ENCODE results near the gene TRIM74. TPM values are rescaled to one million over a fixed set of nuclear protein-coding genes. Genes with fewer than 3 reads are reported as not detected.
"Not testable (repeated sequence)": the region's sequence is repeated elsewhere in the genome, so short reads cannot be mapped to it uniquely, and the experiment has no call there.

Gene TRIM74
- total RNA-seq, 1 donor from 2014 or later, result 2.6 TPM

DNA sequence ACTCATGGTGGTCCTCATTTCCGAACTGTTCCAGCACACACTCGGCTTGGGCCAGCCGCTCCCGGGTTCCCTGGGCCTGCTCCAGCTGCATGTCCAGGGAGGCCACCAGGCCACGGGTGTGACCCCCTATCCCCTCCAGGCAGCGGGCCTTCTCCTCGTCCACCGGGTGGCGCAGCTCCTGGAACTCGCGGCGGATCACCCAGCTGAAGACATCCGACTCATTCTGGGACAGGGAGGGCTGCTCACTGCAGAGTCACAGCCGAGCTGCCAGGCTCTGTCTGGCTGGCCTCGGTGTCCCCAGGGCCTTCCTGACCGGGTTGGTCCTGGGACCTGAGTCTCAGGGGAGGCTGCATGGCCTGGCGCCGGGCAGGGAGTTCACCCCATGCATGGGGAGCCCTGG, 9.2 kb downstream of the TRIM74 start:
- intact Hi-C loops (cut with micrococcal nuclease), result not testable (repeated sequence)

GRCh38 chr7:72954563-72955198, 14.6 kb downstream of the TRIM74 start:
- intact Hi-C loops (cut with micrococcal nuclease), result not testable (repeated sequence)

- intact Hi-C loops (cut with micrococcal nuclease), result not testable (repeated sequence)
These were observed 15.2 kb downstream of the TRIM74 start for GRCh38 chr7:72953901-72954562.

- intact Hi-C loops (cut with micrococcal nuclease), result not testable (repeated sequence)
These were observed 18.8 kb downstream of the TRIM74 start for GRCh38 chr7:72950432-72950831.

- intact Hi-C loops (cut with micrococcal nuclease), result not testable (repeated sequence)
These were observed 19.6 kb downstream of the TRIM74 start for GRCh38 chr7:72949686-72950085.

- intact Hi-C loops (cut with micrococcal nuclease), result not testable (repeated sequence)
These were observed 20.0 kb downstream of the TRIM74 start for GRCh38 chr7:72949276-72949675.

DNA sequence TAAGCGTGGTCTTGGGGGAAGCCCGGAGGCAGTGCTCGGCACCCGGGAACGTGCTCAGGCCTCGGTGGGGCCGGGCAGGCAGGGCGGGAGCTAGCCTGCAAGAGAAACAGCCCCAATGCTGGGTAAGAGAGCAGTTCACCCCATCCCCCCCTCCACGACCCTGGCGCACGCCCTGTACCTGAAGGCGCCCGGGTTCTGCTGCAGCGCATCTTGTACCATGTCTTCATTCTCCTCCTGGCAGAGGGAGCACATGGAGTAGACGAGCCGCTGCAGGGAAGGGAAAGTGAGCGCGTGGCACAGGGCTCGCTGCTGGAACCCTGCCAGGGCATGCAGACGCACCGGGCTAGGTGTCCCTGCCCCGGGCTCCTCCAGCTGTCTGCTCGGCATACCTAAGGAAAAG, 20.6 kb downstream of the TRIM74 start:
- intact Hi-C loops (cut with micrococcal nuclease), result not testable (repeated sequence)

DNA sequence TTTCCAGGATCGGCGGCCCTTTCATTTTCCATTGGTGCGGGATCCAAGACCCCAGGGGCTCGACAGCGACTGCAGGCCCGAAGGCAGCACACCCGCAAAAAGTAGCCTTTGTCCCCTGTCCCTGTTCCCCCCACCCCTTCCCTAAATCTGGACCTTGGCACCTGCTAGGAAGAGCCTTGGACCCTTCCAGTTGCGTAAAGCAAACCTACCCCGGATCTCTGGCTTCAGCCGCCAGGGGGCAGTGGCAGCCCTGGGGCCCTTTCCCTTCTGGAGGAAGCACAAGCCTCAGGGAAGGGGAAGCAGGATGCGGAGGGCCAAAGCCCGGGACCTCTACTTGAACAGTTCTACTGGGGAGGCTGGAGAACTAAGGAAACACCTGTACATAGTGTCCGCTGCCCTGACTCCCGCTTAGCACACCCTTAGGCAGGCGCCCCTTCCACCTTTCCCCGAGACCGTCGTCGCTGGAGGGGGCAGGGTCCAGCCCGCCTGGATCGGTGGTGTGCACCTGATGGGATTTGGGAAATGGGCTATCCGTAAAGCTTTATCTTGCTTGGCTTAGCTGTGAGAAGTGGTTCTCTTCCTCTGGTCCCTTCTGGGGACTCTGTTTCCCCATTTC, 23.0 kb downstream of the TRIM74 start:
- intact Hi-C loops (cut with micrococcal nuclease), result not testable (repeated sequence)

DNA sequence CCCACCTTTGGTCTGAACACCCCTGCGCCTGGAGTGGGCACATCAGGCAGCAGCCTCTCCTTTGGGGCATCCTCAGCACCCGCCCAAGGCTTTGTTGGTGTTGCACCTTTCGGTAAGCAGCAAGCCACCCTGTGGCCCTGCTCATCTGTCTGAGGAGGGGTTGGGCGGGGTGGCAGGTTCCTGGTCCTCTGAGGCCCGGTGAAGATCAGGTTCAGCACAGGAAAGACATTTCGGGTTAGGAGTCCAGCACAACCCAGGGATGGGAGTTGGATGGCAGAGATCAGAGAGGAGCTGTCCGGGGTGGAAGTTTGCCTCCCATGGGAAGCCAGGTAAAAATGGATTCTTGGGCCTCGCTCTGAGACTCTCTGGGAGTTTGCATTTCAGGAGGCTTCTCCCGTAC, 23.7 kb downstream of the TRIM74 start:
- intact Hi-C loops (cut with micrococcal nuclease), result not testable (repeated sequence)

DNA sequence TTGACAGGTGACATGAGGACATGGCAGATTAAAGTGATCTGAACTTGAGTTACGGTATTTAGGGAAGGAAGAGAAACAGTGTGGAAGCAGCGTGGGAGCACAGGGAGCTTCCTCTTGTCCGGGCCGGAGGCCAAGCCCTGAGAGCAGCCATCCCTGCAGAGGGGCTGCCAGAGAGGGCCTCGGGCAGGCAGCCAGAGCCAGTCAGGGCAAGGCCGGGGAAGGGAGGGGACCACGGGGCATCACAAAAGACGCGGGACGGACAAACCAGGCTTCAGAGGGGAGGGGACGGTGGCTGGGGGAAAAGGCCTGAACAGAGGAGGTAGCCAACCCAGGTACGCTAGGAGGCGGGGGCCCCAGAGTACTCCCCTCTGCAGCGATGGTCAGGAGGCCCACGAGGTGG, 24.3 kb downstream of the TRIM74 start:
- intact Hi-C loops (cut with micrococcal nuclease), result not testable (repeated sequence)

DNA sequence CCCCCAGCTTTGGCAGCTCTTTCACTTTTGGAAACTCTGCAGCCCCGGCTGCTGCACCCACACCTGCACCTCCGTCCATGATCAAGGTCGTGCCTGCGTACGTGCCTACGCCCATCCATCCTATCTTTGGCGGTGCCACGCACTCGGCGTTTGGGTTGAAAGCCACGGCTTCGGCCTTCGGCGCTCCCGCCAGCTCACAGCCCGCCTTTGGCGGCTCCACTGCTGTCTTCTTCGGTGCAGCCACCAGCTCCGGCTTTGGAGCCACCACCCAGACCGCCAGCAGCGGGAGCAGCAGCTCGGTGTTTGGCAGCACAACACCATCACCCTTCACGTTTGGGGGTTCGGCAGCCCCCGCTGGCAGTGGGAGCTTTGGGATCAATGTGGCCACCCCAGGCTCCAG, 26.3 kb downstream of the TRIM74 start:
- intact Hi-C loops (cut with micrococcal nuclease), result not testable (repeated sequence)

DNA sequence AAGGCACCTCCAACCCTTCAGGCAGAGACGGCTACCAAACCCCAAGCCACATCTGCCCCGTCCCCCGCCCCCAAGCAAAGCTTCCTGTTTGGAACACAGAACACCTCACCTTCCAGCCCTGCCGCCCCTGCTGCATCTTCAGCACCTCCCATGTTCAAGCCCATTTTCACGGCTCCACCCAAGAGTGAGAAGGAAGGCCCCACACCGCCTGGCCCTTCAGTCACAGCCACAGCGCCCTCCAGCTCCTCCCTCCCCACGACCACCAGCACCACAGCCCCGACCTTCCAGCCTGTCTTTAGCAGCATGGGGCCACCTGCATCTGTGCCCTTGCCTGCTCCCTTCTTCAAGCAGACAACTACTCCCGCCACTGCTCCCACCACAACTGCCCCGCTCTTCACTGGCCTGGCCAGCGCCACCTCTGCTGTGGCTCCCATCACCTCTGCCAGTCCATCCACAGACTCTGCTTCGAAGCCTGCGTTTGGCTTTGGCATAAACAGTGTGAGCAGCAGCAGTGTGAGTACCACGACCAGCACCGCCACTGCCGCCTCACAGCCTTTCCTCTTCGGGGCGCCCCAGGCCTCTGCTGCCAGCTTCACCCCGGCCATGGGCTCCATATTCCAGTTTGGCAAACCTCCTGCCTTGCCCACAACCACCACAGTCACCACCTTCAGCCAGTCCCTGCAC, 27.1 kb downstream of the TRIM74 start:
- intact Hi-C loops (cut with micrococcal nuclease), result not testable (repeated sequence)

DNA sequence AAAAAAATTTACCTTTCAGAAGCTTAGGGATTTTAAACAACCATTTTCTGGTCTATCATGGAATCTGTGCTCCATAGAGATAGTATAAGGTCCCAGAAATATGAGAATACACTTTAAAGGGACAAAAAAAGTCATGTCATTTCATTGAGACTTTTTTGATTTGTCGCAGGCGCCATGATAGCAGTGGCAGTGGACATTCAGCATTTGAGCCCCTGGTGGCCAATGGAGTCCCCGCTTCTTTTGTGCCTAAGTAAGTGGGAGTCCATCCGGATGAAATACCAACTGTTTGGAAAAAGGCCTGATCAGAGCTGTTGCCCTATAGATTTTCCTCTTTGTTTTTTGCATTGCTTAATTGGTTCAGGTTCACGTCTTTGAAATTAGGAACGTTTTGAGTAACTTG, 41.0 kb downstream of the TRIM74 start:
- intact Hi-C loops (cut with micrococcal nuclease), result loop anchor here (10.0 kb wide), 1 partner anchor 807 kb away; the partner anchor contains the start of gene ABHD11

DNA sequence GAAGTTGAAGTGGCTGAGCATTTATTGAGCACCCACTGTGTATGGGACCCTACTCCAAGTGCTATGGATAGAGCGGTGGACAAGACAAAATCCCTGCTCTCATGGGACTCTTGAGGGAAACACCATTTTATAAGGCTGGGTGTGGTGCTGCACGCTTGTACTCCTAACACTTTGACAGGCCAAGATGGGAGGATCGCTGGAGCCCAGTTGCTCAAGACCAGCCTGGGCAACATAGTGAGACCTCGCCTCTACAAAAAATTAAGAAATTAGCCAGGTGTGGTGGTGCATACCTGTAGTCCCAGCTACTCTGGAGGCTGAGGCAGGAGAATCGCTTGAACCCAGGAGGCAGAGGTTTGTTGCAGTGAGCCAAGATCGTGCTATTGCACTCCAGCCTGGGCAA, 41.5 kb downstream of the TRIM74 start:
- intact Hi-C loops (cut with micrococcal nuclease), result loop anchor here (10.0 kb wide), 1 partner anchor 807 kb away; the partner anchor contains the start of gene ABHD11

GRCh38 chr7:72925546-72926120, 43.6 kb downstream of the TRIM74 start:
- intact Hi-C loops (cut with micrococcal nuclease), result loop anchor here (10.0 kb wide), 1 partner anchor 809 kb away; the partner anchor contains the start of gene ABHD11

DNA sequence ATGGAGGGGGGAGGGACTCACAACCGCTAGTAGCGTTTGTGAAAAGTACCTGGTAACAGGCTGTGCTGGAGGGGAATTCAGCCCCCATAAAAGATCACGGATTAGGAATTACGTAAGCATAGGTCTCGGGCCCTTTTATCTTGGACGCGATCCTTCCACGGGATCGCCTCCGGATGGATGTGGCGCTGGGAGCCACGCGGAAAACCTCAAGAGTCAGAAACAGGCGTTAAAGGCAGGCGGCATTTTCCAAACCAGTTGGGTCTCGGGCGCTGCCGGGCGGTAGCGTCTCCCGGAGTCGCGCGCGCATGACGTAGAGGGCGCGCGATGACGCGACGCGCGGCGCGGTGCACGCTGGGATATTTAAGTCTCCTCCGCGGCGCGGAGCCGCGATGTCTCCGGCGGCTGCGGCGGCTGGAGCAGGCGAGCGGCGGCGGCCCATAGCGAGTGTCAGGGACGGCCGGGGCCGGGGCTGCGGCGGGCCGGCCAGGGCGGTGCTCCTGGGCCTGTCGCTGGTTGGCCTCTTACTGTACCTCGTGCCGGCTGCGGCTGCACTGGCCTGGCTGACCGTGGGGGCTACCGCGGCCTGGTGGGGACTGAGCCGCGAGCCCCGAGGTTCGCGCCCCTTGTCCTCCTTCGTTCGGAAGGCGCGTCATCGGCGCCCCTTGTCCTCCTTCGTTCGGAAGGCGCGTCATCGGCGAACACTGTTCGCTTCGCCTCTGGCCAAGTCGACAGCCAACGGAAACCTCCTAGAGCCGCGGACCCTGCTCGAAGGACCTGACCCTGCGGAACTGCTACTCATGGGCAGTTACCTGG, 44.3 kb downstream of the TRIM74 start, which contains the start of gene POM121:
Gene POM121 (plus strand): TSS at position 363 of the 813 bp plus-strand sequence. CDS start 27 bp downstream, at position 390.
- intact Hi-C loops (cut with micrococcal nuclease), result loop anchor here (1.0 to 10.0 kb wide), 3 partner anchors 10 to 810 kb away; partner anchors contain the start of genes ABHD11 and TYW1B

GRCh38 chr7:72924386-72924732, 44.9 kb downstream of the TRIM74 start:
- intact Hi-C loops (cut with micrococcal nuclease), result loop anchor here (1.0 to 10.0 kb wide), 3 partner anchors 9 to 810 kb away; partner anchors contain the start of genes ABHD11 and TYW1B

DNA sequence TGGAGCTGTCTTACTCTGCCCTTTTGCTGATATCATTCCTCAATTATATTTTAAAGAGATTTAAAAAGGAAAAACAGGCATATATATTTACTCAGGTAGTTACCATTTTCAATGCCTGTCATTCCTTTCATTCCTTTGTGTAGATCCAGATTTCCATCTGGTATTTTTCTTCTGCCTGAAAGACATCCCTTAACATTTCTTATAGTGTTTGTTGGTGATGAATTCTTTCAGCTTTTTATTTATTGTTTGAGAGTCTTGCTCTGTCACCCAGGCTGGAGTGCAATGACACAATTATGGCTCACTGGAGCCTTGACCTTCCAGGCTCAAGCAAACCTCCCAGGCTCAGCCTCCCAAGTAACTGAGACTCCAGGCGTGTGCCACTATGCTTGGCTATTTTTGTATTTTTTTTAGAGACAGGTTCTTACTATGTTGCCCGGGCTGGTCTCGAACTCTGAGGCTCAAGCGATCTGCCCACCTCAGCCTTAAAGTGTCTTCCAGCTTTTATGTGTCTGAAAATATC, 50.0 kb downstream of the TRIM74 start:
- intact Hi-C loops (cut with micrococcal nuclease), result no loop called here

- intact Hi-C loops (cut with micrococcal nuclease), result loop anchor here (1.0 to 2.0 kb wide), 3 partner anchors 9 to 86 kb away; partner anchors contain the start of gene TYW1B
These were observed 54.3 kb downstream of the TRIM74 start for GRCh38 chr7:72914756-72915525.

Data from T-helper 1 cell treated with Interleukin-12 subunit alpha and Interleukin-12 subunit beta and Interleukin-4 antibody, amounts not matched to agents 30 ng/mL and 1 ng/mL, for 36 hours (primary cell).